A673 (cell line): Measurements from ENCODE around the gene SYCP1. TPM values are rescaled to one million over a fixed set of nuclear protein-coding genes. Genes with fewer than 3 reads are reported as not detected.
"Not testable (repeated sequence)": the region's sequence is repeated elsewhere in the genome, so short reads cannot be mapped to it uniquely, and the experiment has no call there.

Source experiments
- BruUV-seq: library from RNA; stranded (reverse); fragments of 400-500 nt; replicated peaks from 2 replicates; lab custom pipeline; 2021; lab: Mats Ljungman, UMichigan
- CTCF ChIA-PET: fragments of 300-600 bp; sonication (Branson Sonifier 250); formaldehyde crosslinking; loops from one replicate; lab custom pipeline; 2022; ENCODE audit warnings: antibody characterized with exemption; lab: Charles Lee
- POLR2A ChIA-PET: fragments of 300-600 bp; sonication (Branson Sonifier 250); formaldehyde crosslinking; loops from one replicate; lab custom pipeline; 2022; ENCODE audit warnings: antibody characterized with exemption; ENCODE audit not compliant: low non-redundant PET; lab: Charles Lee
- DNase-seq: peaks from one replicate; pipeline ENCODE4 v3.0.0-alpha.2; 2015; ENCODE audit warnings: low spot score
- H3K27ac ChIP-seq: fragments of 200-600 bp; sonication (generic); 2 replicates; pipeline ENCODE4 v1.5.1; 2016; ENCODE audit warnings: mixed run types, low read depth, mild to moderate bottlenecking, mixed read lengths, antibody characterized with exemption, low read length; ENCODE audit not compliant: poor library complexity, severe bottlenecking
- H3K27me3 ChIP-seq: fragments of 200-600 bp; sonication (generic); replicated peaks from 2 replicates; pipeline ENCODE4 v1.6.1; 2017; ENCODE audit warnings: mixed run types, low read depth, mild to moderate bottlenecking, mixed read lengths, antibody characterized with exemption, low read length; ENCODE audit not compliant: insufficient read depth, poor library complexity
- H3K36me3 ChIP-seq: fragments of 200-600 bp; sonication (generic); 2 replicates; pipeline ENCODE4 v1.6.1; 2016; ENCODE audit warnings: mixed run types, mild to moderate bottlenecking, mixed read lengths, antibody characterized with exemption, low read length; ENCODE audit not compliant: insufficient read depth, poor library complexity, severe bottlenecking
- H3K4me1 ChIP-seq: fragments of 200-600 bp; sonication (generic); 2 replicates; pipeline ENCODE4 v1.6.1; 2017; ENCODE audit warnings: mixed run types, mild to moderate bottlenecking, mixed read lengths, antibody characterized with exemption, low read length; ENCODE audit not compliant: insufficient read depth, poor library complexity, severe bottlenecking
- H3K4me3 ChIP-seq: fragments of 200-600 bp; sonication (generic); 2 replicates; pipeline ENCODE4 v1.5.1; 2016; ENCODE audit warnings: low read depth, mixed run types, mild to moderate bottlenecking, mixed read lengths, low read length; ENCODE audit not compliant: poor library complexity, severe bottlenecking
- H3K9me3 ChIP-seq: fragments of 200-600 bp; sonication (generic); 2 replicates; pipeline ENCODE4 v1.6.1; 2016; ENCODE audit warnings: mixed run types, low read depth, mild to moderate bottlenecking, mixed read lengths, antibody characterized with exemption, low read length; ENCODE audit not compliant: poor library complexity, severe bottlenecking
- CTCF ChIP-seq: fragments of 300-800, 200-600 bp; sonication (generic); conservative IDR thresholded peaks from 2 replicates; pipeline ENCODE4 v1.5.1; 2017; ENCODE audit warnings: low read depth, mild to moderate bottlenecking, antibody characterized with exemption, low read length, moderate library complexity, mixed read lengths
- EZH2 ChIP-seq: fragments of 200-600 bp; sonication (generic); IDR thresholded peaks from 2 replicates; pipeline ENCODE4 v1.6.1; 2017; ENCODE audit warnings: borderline replicate concordance, low read depth, mild to moderate bottlenecking, mixed read lengths, antibody characterized with exemption, low read length; ENCODE audit not compliant: poor library complexity, severe bottlenecking
- intact Hi-C: fragments of 100-400 bp; cut with micrococcal nuclease; formaldehyde crosslinking; loops from one replicate; pipeline ENCODE4 v1.10.0; 2022; ENCODE audit not compliant: unreplicated experiment
- total RNA-seq: library from RNA; stranded (reverse); gene quantifications from 2 replicates; pipeline ENCODE4 v1.2.3, GENCODE V29; 2021

SYCP1 gene
- total RNA-seq, 1 experiment from 2014 or later = 0.41 TPM

- H3K4me3 ChIP-seq = no peak overlapping the region
- H3K27me3 ChIP-seq = peaks cover 14% of the 10 kb centered on the region
- H3K4me1 ChIP-seq = no peaks in the 10 kb centered on the region
- peaks cover 6% of the 10 kb centered on the region for H3K9me3 ChIP-seq
- no peak for TF ChIP-seq EZH2
- TF ChIP-seq CTCF = no peak
- DNase-seq = no peak
- CTCF ChIA-PET = no interaction called here
- intact Hi-C loops = no loop called here
- POLR2A ChIA-PET = no interaction called here
- no peaks in the 10 kb centered on the region for H3K36me3 ChIP-seq
- BruUV-seq = no TSS peak
- H3K27ac ChIP-seq = no peak overlapping the region
Observed at GRCh38 chr1:114903480-114903879, 48.8 kb downstream of the SYCP1 start.

GRCh38 chr1:114915720-114916119, 61.1 kb downstream of the SYCP1 start:
- H3K36me3 ChIP-seq, H3K9me3 ChIP-seq, H3K4me1 ChIP-seq, POLR2A ChIA-PET, H3K4me3 ChIP-seq, CTCF ChIA-PET, H3K27ac ChIP-seq, DNase-seq, BruUV-seq, intact Hi-C loops: not testable (repeated sequence)
- H3K27me3 ChIP-seq = peaks cover 57% of the 10 kb centered on the region

DNA sequence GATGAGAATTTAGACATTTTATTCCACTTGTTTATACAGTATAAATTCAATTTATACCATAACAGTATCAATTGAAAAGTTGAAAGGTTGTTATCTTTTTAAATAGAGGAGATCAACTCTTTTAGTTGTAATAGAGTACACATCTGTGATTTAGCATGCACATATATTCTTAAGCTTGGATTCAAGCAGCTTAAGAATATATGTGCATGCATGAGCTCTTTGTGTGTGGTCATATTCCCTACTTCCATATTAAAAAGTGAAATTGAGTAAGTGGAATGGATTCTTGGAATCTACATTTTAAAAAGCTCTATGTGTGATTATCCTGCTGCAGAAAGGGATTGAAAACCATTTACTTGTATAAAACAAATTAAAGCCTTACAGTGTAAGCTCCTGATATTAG, 71.9 kb downstream of the SYCP1 start:
- Histone ChIP-seq H3K4me3 (no peak overlapping the region), H3K4me1 (no peaks in the 10 kb centered on the region), H3K36me3 (no peaks in the 10 kb centered on the region), H3K27ac (no peak overlapping the region), H3K9me3 (no peaks in the 10 kb centered on the region), H3K27me3 (peaks cover 11% of the 10 kb centered on the region)
- ChIA-PET CTCF (interaction anchor here (0.6 kb wide), 1 partner anchor 287 kb away, joined by 7 read pairs; no protein-coding TSS in a partner anchor), POLR2A (no interaction called here)
- no peak for DNase-seq
- BruUV-seq = no TSS peak
- intact Hi-C loops = no loop called here
- TF ChIP-seq CTCF = no peak

DNA sequence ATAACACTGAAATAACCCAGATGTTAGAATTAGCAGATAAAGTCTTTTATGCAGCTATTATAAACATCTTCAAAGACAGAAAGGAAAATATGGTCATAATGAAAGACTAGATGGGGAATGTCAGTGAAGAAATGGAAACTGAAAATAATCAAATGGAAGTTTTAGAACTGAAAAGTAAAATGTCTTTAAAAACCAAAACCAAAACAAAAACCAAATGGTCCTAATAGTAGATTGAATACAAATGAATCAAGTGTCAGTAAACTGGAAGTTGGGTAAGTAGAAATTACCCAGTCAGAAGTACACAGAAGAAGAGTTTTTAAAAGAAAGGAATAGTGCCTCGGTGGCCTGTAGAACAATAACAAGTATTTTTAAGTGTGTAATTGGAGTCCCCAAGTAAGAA, 72.7 kb downstream of the SYCP1 start:
- H3K9me3 ChIP-seq = no peaks in the 10 kb centered on the region
- ChIA-PET POLR2A (no interaction called here), CTCF (interaction anchor here (0.6 kb wide), 1 partner anchor 288 kb away, joined by 7 read pairs; no protein-coding TSS in a partner anchor)
- peaks cover 11% of the 10 kb centered on the region for H3K27me3 ChIP-seq
- TF ChIP-seq EZH2 = no peak
- TF ChIP-seq CTCF = no peak
- no peak overlapping the region for H3K27ac ChIP-seq
- no peak for DNase-seq
- intact Hi-C loops = no loop called here
- H3K4me3 ChIP-seq = no peak overlapping the region
- no peaks in the 10 kb centered on the region for H3K4me1 ChIP-seq
- H3K36me3 ChIP-seq = no peaks in the 10 kb centered on the region
- BruUV-seq = no TSS peak
